HEK293 (cell line): ENCODE results near the gene WNK4.
A peak's percentile ranks its signal among the peaks of the same experiment; 100 is the strongest.

ENCODE experiments used
- CTCF ChIA-PET: fragments of 350-600 bp; formaldehyde crosslinking; extraction: SDS; loops from one replicate; lab custom pipeline; 2021; ENCODE audit warnings: antibody characterized with exemption; lab: Yijun Ruan, JAX
- POLR2A ChIA-PET: fragments of 300-600 bp; formaldehyde crosslinking; extraction: SDS; loops from one replicate; lab custom pipeline; 2020; ENCODE audit warnings: antibody characterized with exemption, inconsistent platforms; lab: Yijun Ruan, JAX
- H3K27ac ChIP-seq: fragments of 200-500 bp; sonication (Bioruptor generic); 2 replicates; pipeline ENCODE4 v1.5.1; 2014; ENCODE audit warnings: low read depth, low read length, control low read depth, inconsistent platforms; ENCODE audit errors: extremely low read depth
- H3K36me3 ChIP-seq, 2 experiments: fragments of 200-500 bp in 1 of 2; sonication (Bioruptor generic) in 1 of 2; 1 replicate in 1 of 2; 2 replicates in 1 of 2; pipeline ENCODE4 v1.5.1; 2014 to 2017; ENCODE audit warnings: inconsistent platforms in 2 of 2, low read length in 2 of 2; ENCODE audit not compliant: control insufficient read depth in 2 of 2, insufficient read depth in 1 of 2
- H3K4me1 ChIP-seq: fragments of 200-500 bp; sonication (Bioruptor generic); 2 replicates; pipeline ENCODE4 v1.5.1; 2014; ENCODE audit warnings: mild to moderate bottlenecking, low read length, inconsistent platforms; ENCODE audit not compliant: control insufficient read depth, insufficient read depth
- H3K4me3 ChIP-seq: 2 replicates; pipeline ENCODE4 v1.5.1; 2011; ENCODE audit warnings: low read depth, mild to moderate bottlenecking, control low read depth, low read length, moderate library complexity
- H3K9me3 ChIP-seq: fragments of 200-500 bp; sonication (Bioruptor generic); 2 replicates; pipeline ENCODE4 v1.5.1; 2014; ENCODE audit warnings: low read depth, low read length, inconsistent platforms; ENCODE audit not compliant: control insufficient read depth, insufficient read depth
- FEZF1 ChIP-seq: fragments of 450-650 bp; formaldehyde crosslinking; IDR thresholded peaks from 2 replicates; pipeline ENCODE4 v1.5.1; 2016; ENCODE audit warnings: missing biosample characterization, missing genetic modification characterization
- KLF1 ChIP-seq: fragments of 450-650 bp; formaldehyde crosslinking; IDR thresholded peaks from 2 replicates; pipeline ENCODE4 v1.5.1; 2016; ENCODE audit warnings: missing biosample characterization, missing genetic modification characterization
- KLF17 ChIP-seq: fragments of 450-650 bp; formaldehyde crosslinking; IDR thresholded peaks from 2 replicates; pipeline ENCODE4 v1.5.1; 2016; ENCODE audit warnings: missing biosample characterization, missing genetic modification characterization
- SCRT2 ChIP-seq: fragments of 450-650 bp; formaldehyde crosslinking; IDR thresholded peaks from 2 replicates; pipeline ENCODE4 v1.5.1; 2016; ENCODE audit warnings: missing biosample characterization, missing genetic modification characterization
- SP3 ChIP-seq: fragments of 450-650 bp; formaldehyde crosslinking; IDR thresholded peaks from 2 replicates; pipeline ENCODE4 v1.5.1; 2016; ENCODE audit warnings: missing biosample characterization, missing genetic modification characterization
- TCF7L2 ChIP-seq: IDR thresholded peaks from 2 replicates; pipeline ENCODE4 v1.6.1; 2011; ENCODE audit warnings: low read depth, mild to moderate bottlenecking, inconsistent platforms, low read length, moderate library complexity, borderline replicate concordance
- WT1 ChIP-seq: fragments of 450-650 bp; formaldehyde crosslinking; IDR thresholded peaks from 2 replicates; pipeline ENCODE4 v1.5.1; 2016; ENCODE audit warnings: missing biosample characterization, missing genetic modification characterization
- ZFP41 ChIP-seq: fragments of 450-650 bp; formaldehyde crosslinking; IDR thresholded peaks from 2 replicates; pipeline ENCODE4 v1.5.1; 2016; ENCODE audit warnings: missing biosample characterization, missing genetic modification characterization, borderline replicate concordance
- ZNF133 ChIP-seq: fragments of 450-650 bp; formaldehyde crosslinking; IDR thresholded peaks from 2 replicates; pipeline ENCODE4 v1.5.1; 2016; ENCODE audit warnings: missing biosample characterization, missing genetic modification characterization
- ZNF138 ChIP-seq: fragments of 450-650 bp; formaldehyde crosslinking; IDR thresholded peaks from 2 replicates; pipeline ENCODE4 v1.5.1; 2016; ENCODE audit warnings: missing biosample characterization, missing genetic modification characterization, borderline replicate concordance
- ZNF596 ChIP-seq: fragments of 450-650 bp; IDR thresholded peaks from 2 replicates; pipeline ENCODE4 v1.5.0; 2018; ENCODE audit warnings: missing biosample characterization, mild to moderate bottlenecking, missing genetic modification characterization, moderate library complexity
- ZNF670 ChIP-seq: fragments of 450-650 bp; formaldehyde crosslinking; IDR thresholded peaks from 2 replicates; pipeline ENCODE4 v1.5.1; 2016; ENCODE audit warnings: missing biosample characterization, missing genetic modification characterization, low read depth
- ZNF76 ChIP-seq: fragments of 450-650 bp; formaldehyde crosslinking; IDR thresholded peaks from 2 replicates; pipeline ENCODE4; 2016; ENCODE audit warnings: low read depth, missing biosample characterization, missing genetic modification characterization, borderline replicate concordance
- ZNF768 ChIP-seq: fragments of 450-650 bp; formaldehyde crosslinking; IDR thresholded peaks from 2 replicates; pipeline ENCODE4 v1.5.1; 2018; ENCODE audit warnings: missing biosample characterization, mild to moderate bottlenecking, missing genetic modification characterization
- ZSCAN18 ChIP-seq: fragments of 450-650 bp; formaldehyde crosslinking; IDR thresholded peaks from 2 replicates; pipeline ENCODE4 v1.5.1; 2016; ENCODE audit warnings: missing biosample characterization, missing genetic modification characterization
- ZSCAN30 ChIP-seq: fragments of 450-650 bp; IDR thresholded peaks from 2 replicates; pipeline ENCODE4 v1.5.1; 2018; ENCODE audit warnings: missing biosample characterization, mild to moderate bottlenecking, missing genetic modification characterization, moderate library complexity
- TF ChIP-seq, protein P1 (sequence below): fragments of 450-650 bp; formaldehyde crosslinking; IDR thresholded peaks from 2 replicates; pipeline ENCODE4 v1.5.1; 2017; ENCODE audit warnings: missing biosample characterization, missing genetic modification characterization
- TF ChIP-seq, protein P2 (sequence below): fragments of 450-650 bp; formaldehyde crosslinking; IDR thresholded peaks from 2 replicates; pipeline ENCODE4 v1.5.1; 2017; ENCODE audit warnings: missing biosample characterization, missing genetic modification characterization
- TF ChIP-seq, protein P3 (sequence below): fragments of 450-650 bp; formaldehyde crosslinking; IDR thresholded peaks from 2 replicates; pipeline ENCODE4 v1.5.1; 2016; ENCODE audit warnings: missing biosample characterization, missing genetic modification characterization
- TF ChIP-seq, protein P4 (sequence below): fragments of 450-650 bp; formaldehyde crosslinking; IDR thresholded peaks from 2 replicates; pipeline ENCODE4 v1.5.1; 2017; ENCODE audit warnings: missing biosample characterization, missing genetic modification characterization

Gene WNK4

DNA sequence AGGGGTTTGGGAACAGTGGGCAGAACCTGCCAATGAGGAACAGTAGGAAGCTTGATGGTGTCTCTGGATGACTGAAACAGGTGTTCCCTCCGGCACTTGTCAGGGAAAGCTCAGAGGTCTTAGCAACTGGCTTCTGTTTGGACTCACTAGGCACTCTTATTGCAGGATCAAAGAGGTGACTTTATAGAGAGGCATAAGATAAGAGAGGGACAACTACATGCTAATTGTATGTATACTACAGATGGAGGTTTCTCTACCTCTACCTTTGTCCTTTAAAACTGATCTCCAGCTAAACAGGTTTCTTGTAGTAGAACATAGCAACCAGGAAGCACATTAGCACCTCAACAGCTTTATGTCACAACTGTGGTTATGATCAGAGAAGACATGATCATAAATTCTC is 25.8 kb downstream of the WNK4 start:
- TF ChIP-seq ZSCAN18 (tag by site-specific recombination), result no peak
- TF ChIP-seq, protein P1, sequence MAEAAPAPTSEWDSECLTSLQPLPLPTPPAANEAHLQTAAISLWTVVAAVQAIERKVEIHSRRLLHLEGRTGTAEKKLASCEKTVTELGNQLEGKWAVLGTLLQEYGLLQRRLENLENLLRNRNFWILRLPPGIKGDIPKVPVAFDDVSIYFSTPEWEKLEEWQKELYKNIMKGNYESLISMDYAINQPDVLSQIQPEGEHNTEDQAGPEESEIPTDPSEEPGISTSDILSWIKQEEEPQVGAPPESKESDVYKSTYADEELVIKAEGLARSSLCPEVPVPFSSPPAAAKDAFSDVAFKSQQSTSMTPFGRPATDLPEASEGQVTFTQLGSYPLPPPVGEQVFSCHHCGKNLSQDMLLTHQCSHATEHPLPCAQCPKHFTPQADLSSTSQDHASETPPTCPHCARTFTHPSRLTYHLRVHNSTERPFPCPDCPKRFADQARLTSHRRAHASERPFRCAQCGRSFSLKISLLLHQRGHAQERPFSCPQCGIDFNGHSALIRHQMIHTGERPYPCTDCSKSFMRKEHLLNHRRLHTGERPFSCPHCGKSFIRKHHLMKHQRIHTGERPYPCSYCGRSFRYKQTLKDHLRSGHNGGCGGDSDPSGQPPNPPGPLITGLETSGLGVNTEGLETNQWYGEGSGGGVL (tag by site-specific recombination), result no peak
- TF ChIP-seq WT1, result no peak
- no peak for TF ChIP-seq ZNF596
- TF ChIP-seq, protein P2, sequence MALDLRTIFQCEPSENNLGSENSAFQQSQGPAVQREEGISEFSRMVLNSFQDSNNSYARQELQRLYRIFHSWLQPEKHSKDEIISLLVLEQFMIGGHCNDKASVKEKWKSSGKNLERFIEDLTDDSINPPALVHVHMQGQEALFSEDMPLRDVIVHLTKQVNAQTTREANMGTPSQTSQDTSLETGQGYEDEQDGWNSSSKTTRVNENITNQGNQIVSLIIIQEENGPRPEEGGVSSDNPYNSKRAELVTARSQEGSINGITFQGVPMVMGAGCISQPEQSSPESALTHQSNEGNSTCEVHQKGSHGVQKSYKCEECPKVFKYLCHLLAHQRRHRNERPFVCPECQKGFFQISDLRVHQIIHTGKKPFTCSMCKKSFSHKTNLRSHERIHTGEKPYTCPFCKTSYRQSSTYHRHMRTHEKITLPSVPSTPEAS (tag by site-specific recombination), result no peak
- no peak for TF ChIP-seq ZSCAN30 (tag by site-specific recombination)
- no peak for TF ChIP-seq KLF1 (tag by site-specific recombination)
- TF ChIP-seq KLF17 (tag by site-specific recombination), result no peak
- no peak for TF ChIP-seq SP3
- TF ChIP-seq ZFP41 (tag by site-specific recombination), result no peak
- TF ChIP-seq ZNF768 (tag by site-specific recombination), result no peak
- TF ChIP-seq, protein P3, sequence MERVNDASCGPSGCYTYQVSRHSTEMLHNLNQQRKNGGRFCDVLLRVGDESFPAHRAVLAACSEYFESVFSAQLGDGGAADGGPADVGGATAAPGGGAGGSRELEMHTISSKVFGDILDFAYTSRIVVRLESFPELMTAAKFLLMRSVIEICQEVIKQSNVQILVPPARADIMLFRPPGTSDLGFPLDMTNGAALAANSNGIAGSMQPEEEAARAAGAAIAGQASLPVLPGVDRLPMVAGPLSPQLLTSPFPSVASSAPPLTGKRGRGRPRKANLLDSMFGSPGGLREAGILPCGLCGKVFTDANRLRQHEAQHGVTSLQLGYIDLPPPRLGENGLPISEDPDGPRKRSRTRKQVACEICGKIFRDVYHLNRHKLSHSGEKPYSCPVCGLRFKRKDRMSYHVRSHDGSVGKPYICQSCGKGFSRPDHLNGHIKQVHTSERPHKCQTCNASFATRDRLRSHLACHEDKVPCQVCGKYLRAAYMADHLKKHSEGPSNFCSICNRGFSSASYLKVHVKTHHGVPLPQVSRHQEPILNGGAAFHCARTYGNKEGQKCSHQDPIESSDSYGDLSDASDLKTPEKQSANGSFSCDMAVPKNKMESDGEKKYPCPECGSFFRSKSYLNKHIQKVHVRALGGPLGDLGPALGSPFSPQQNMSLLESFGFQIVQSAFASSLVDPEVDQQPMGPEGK, result no peak
- Histone ChIP-seq H3K9me3 (no peaks in the 10 kb centered on the region), H3K36me3 (peaks cover 18 to 32% of the 10 kb centered on the region in 2 experiments), H3K4me1 (peaks cover 10% of the 10 kb centered on the region), H3K27ac (no peak overlapping the region), H3K4me3 (no peak overlapping the region)
- POLR2A ChIA-PET, result interaction anchor here (0.5 to 2.0 kb wide), 4 partner anchors 9 to 332 kb away, joined by 3 to 6 read pairs (median 4); partner anchors contain the start of gene BECN1
- CTCF ChIA-PET, result interaction anchor here (1.5 to 2.9 kb wide), 3 partner anchors 14 to 18 kb away, joined by 4 to 13 read pairs (median 4); partner anchors contain the start of gene BECN1

- H3K36me3 ChIP-seq, result peaks cover 43 to 55% of the 10 kb centered on the region in 2 experiments
- no peak overlapping the region for H3K27ac ChIP-seq
- H3K4me1 ChIP-seq, result no peaks in the 10 kb centered on the region
- H3K4me3 ChIP-seq, result no peak overlapping the region
- TF ChIP-seq ZNF670, result no peak
- TF ChIP-seq ZNF76 (tag by site-specific recombination), result no peak
- no peak for TF ChIP-seq ZNF138
- TF ChIP-seq TCF7L2, result no peak
- TF ChIP-seq, protein P4, sequence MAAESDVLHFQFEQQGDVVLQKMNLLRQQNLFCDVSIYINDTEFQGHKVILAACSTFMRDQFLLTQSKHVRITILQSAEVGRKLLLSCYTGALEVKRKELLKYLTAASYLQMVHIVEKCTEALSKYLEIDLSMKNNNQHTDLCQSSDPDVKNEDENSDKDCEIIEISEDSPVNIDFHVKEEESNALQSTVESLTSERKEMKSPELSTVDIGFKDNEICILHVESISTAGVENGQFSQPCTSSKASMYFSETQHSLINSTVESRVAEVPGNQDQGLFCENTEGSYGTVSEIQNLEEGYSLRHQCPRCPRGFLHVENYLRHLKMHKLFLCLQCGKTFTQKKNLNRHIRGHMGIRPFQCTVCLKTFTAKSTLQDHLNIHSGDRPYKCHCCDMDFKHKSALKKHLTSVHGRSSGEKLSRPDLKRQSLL (tag by site-specific recombination), result no peak
- no peak for TF ChIP-seq ZNF133
- 0 out of 2 replicates have a peak, but pooled peaks have one; percentile 37 for TF ChIP-seq SCRT2 (tag by site-specific recombination)
- TF ChIP-seq FEZF1 (tag by site-specific recombination), result no peak
- H3K9me3 ChIP-seq, result no peaks in the 10 kb centered on the region
- POLR2A ChIA-PET, result interaction anchor here (1.1 kb wide), 1 partner anchor 15 kb away, joined by 4 read pairs; the partner anchor contains the start of gene BECN1
- CTCF ChIA-PET, result interaction anchor here (0.9 to 3.6 kb wide), 2 partner anchors 12 to 46 kb away, joined by 3 to 46 read pairs; partner anchors contain the start of gene BECN1
These were observed 28.8 kb downstream of the WNK4 start for GRCh38 chr17:42809250-42809649.
